ENCODE results near the gene SPEN. TPM values are rescaled to one million over a fixed set of nuclear protein-coding genes. Genes with fewer than 3 reads are reported as not detected.

SPEN gene
- total and polyA plus RNA-seq, 9 of the 15 experiments (the other 6 are each of a cell fraction or from before 2014, with no cell fraction given), result 5.7 to 87.5 (median 27.2) TPM

DNA sequence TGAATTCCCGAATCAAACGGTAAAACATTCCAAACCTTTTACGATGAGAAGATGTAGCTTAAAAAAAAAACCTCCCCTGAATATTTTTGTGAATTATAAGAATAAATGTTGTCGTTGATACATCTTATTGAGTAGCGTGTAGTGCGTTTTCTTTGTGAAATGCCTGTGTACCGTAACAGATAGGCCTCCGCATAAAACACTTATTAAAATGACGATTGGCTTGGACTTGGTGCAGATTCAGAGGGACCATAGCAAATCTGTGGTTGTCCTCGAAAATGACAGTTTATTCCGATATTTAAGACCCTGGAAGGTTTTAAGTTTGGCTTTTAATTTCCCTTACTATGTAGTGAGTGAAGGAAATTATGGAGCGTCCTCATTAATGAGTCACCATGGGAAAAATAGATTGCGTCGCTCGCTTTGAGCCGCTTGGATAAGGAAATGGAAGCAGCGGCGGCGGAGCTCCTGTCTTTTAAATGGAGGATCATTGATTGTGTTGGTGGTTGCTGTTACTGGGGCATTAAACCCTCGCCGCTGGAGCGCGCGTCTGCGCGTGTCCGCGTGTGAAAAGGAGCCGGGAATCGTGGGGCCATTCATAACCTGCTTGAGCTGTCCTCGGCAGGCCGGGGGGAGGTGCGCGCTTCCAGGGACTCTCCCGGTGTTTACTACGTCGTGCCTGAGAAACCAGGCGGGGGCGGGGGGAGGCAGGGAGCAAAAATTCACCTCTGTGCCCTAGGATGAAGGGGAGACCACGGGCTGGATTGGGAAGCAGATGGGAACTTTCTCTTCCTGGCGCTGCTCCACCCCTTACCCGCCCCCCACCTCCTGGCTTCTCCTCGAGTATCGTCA is 1.6 kb downstream of the SPEN start (continued):
- TF ChIP-seq STAG1 (CRISPR knock-in tag; IDR thresholded peaks at IDR 0.05; ENCODE audit: borderline replicate concordance) (no peak; the same call in 1 of the 2 replicates), ZKSCAN8 (CRISPR knock-in tag; IDR thresholded peaks at IDR 0.05) (no peak), GTF2F1 (IDR thresholded peaks at IDR 0.05; ENCODE audit: low read depth, low read length) (0 out of 2 replicates have a peak, but pooled peaks have one; percentile 71), PHF20 (IDR thresholded peaks at IDR 0.05; ENCODE audit: partially characterized antibody) (no peak), GABPA (tag; conservative IDR thresholded peaks at IDR 0.05; ENCODE audit: low read depth) (no peak), PHB2 (IDR thresholded peaks at IDR 0.05; ENCODE audit: low read depth) (no peak), ZNF3 (CRISPR knock-in tag; IDR thresholded peaks at IDR 0.05) (no peak), RBM14 (IDR thresholded peaks at IDR 0.05; ENCODE audit: borderline replicate concordance, insufficient read depth, low read depth, low read length) (no peak), RFX5 (IDR thresholded peaks at IDR 0.05; ENCODE audit: low read depth, low read length) (no peak), FOXK1 (CRISPR knock-in tag; IDR thresholded peaks at IDR 0.05; ENCODE audit: borderline replicate concordance) (peak; percentile 66; the same call in 1 of the 2 replicates), EGR1 (conservative IDR thresholded peaks at IDR 0.05) (peak; percentile 66), RBM34 (IDR thresholded peaks at IDR 0.05; ENCODE audit: borderline replicate concordance, insufficient read depth, low read length) (no peak), SREBF2 (CRISPR knock-in tag; IDR thresholded peaks at IDR 0.05) (no peak)
- TF ChIP-seq, protein P1, sequence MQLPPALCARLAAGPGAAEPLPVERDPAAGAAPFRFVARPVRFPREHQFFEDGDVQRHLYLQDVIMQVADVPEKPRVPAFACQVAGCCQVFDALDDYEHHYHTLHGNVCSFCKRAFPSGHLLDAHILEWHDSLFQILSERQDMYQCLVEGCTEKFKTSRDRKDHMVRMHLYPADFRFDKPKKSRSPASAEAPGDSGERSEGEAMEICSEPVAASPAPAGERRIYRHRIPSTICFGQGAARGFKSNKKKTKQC (CRISPR knock-in tag; IDR thresholded peaks at IDR 0.05), result 0 out of 2 replicates have a peak, but pooled peaks have one; percentile 58
- TF ChIP-seq, protein P2, sequence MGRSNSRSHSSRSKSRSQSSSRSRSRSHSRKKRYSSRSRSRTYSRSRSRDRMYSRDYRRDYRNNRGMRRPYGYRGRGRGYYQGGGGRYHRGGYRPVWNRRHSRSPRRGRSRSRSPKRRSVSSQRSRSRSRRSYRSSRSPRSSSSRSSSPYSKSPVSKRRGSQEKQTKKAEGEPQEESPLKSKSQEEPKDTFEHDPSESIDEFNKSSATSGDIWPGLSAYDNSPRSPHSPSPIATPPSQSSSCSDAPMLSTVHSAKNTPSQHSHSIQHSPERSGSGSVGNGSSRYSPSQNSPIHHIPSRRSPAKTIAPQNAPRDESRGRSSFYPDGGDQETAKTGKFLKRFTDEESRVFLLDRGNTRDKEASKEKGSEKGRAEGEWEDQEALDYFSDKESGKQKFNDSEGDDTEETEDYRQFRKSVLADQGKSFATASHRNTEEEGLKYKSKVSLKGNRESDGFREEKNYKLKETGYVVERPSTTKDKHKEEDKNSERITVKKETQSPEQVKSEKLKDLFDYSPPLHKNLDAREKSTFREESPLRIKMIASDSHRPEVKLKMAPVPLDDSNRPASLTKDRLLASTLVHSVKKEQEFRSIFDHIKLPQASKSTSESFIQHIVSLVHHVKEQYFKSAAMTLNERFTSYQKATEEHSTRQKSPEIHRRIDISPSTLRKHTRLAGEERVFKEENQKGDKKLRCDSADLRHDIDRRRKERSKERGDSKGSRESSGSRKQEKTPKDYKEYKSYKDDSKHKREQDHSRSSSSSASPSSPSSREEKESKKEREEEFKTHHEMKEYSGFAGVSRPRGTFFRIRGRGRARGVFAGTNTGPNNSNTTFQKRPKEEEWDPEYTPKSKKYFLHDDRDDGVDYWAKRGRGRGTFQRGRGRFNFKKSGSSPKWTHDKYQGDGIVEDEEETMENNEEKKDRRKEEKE (IDR thresholded peaks at IDR 0.05; ENCODE audit: borderline replicate concordance in 1 of 2, control insufficient read depth in 1 of 2, low read depth in 2 of 2, low read length in 1 of 2), result peak in 1 of 2 experiments; percentile 41; a peak in 1 of 4 replicates
- TF ChIP-seq, protein P3, sequence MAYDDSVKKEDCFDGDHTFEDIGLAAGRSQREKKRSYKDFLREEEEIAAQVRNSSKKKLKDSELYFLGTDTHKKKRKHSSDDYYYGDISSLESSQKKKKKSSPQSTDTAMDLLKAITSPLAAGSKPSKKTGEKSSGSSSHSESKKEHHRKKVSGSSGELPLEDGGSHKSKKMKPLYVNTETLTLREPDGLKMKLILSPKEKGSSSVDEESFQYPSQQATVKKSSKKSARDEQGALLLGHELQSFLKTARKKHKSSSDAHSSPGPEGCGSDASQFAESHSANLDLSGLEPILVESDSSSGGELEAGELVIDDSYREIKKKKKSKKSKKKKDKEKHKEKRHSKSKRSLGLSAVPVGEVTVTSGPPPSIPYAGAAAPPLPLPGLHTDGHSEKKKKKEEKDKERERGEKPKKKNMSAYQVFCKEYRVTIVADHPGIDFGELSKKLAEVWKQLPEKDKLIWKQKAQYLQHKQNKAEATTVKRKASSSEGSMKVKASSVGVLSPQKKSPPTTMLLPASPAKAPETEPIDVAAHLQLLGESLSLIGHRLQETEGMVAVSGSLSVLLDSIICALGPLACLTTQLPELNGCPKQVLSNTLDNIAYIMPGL (CRISPR knock-in tag; IDR thresholded peaks at IDR 0.05), result no peak
- TF ChIP-seq, protein P4, sequence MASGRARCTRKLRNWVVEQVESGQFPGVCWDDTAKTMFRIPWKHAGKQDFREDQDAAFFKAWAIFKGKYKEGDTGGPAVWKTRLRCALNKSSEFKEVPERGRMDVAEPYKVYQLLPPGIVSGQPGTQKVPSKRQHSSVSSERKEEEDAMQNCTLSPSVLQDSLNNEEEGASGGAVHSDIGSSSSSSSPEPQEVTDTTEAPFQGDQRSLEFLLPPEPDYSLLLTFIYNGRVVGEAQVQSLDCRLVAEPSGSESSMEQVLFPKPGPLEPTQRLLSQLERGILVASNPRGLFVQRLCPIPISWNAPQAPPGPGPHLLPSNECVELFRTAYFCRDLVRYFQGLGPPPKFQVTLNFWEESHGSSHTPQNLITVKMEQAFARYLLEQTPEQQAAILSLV (tag; IDR thresholded peaks at IDR 0.05), result no peak
- TF ChIP-seq, protein P5, sequence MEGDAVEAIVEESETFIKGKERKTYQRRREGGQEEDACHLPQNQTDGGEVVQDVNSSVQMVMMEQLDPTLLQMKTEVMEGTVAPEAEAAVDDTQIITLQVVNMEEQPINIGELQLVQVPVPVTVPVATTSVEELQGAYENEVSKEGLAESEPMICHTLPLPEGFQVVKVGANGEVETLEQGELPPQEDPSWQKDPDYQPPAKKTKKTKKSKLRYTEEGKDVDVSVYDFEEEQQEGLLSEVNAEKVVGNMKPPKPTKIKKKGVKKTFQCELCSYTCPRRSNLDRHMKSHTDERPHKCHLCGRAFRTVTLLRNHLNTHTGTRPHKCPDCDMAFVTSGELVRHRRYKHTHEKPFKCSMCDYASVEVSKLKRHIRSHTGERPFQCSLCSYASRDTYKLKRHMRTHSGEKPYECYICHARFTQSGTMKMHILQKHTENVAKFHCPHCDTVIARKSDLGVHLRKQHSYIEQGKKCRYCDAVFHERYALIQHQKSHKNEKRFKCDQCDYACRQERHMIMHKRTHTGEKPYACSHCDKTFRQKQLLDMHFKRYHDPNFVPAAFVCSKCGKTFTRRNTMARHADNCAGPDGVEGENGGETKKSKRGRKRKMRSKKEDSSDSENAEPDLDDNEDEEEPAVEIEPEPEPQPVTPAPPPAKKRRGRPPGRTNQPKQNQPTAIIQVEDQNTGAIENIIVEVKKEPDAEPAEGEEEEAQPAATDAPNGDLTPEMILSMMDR (IDR thresholded peaks at IDR 0.05 in 2 of 3, conservative IDR thresholded peaks at IDR 0.05 in 1 of 3; ENCODE audit: insufficient read depth in 2 of 3, low read depth in 1 of 3, low read length in 3 of 3), result no peak; a peak in 1 of 6 replicates

All from K562 (cell line).